Neural cell (in vitro differentiated cells): ENCODE data around the gene HTR3A. TPM values are rescaled to one million over a fixed set of nuclear protein-coding genes. Genes with fewer than 3 reads are reported as not detected.

Experiments
- H2AFZ ChIP-seq: fragments of 200-600, 300-800 bp; sonication (generic), shearing (Covaris generic); 2 replicates; pipeline ENCODE4 v1.6.0; 2014; ENCODE audit warnings: low read depth, mild to moderate bottlenecking, antibody characterized with exemption, low read length, moderate library complexity
- H3F3A ChIP-seq: fragments of 200-600 bp; shearing (Covaris generic); 2 replicates; pipeline ENCODE4 v1.6.1; 2016; ENCODE audit warnings: mild to moderate bottlenecking, moderate library complexity, mixed read lengths, antibody characterized with exemption, low read length; ENCODE audit not compliant: insufficient read depth, poor library complexity, severe bottlenecking
- H3K27ac ChIP-seq: fragments of 200-600, 300-800 bp; sonication (generic), shearing (Covaris generic); 2 replicates; pipeline ENCODE4 v1.5.1; 2014; ENCODE audit warnings: mild to moderate bottlenecking, low read length, moderate library complexity
- H3K27me3 ChIP-seq: fragments of 300-800, 200-600 bp; sonication (generic), shearing (Covaris generic); 2 replicates; pipeline ENCODE4 v1.6.0; 2014; ENCODE audit warnings: mild to moderate bottlenecking, low read depth, low read length, moderate library complexity; ENCODE audit not compliant: insufficient read depth
- H3K36me3 ChIP-seq: fragments of 300-800, 200-600 bp; sonication (generic), shearing (Covaris generic); 2 replicates; pipeline ENCODE4 v1.5.1; 2014; ENCODE audit warnings: mild to moderate bottlenecking, antibody characterized with exemption, low read length, moderate library complexity; ENCODE audit not compliant: insufficient read depth
- H3K4me2 ChIP-seq: fragments of 300-800, 200-600 bp; sonication (generic), shearing (Covaris generic); 2 replicates; pipeline ENCODE4 v1.6.0; 2014; ENCODE audit warnings: mild to moderate bottlenecking, low read length
- H3K4me3 ChIP-seq: fragments of 300-800, 200-600 bp; sonication (generic), shearing (Covaris generic); 2 replicates; pipeline ENCODE4 v1.5.1; 2014; ENCODE audit warnings: mild to moderate bottlenecking, low read length, moderate library complexity
- H3K79me2 ChIP-seq: fragments of 200-600 bp; shearing (Covaris generic); replicated peaks from 2 replicates; pipeline ENCODE4 v1.6.0; 2014; ENCODE audit warnings: mild to moderate bottlenecking, low read length, moderate library complexity; ENCODE audit not compliant: insufficient read depth
- H3K9ac ChIP-seq: fragments of 300-800, 200-600 bp; sonication (generic), shearing (Covaris generic); 2 replicates; pipeline ENCODE4 v1.6.1; 2016; ENCODE audit warnings: mild to moderate bottlenecking, low read length, mixed read lengths
- H3K9me2 ChIP-seq: fragments of 200-600 bp; shearing (Covaris generic); 2 replicates; pipeline ENCODE4 v1.6.1; 2016; ENCODE audit warnings: mild to moderate bottlenecking, low read length, mixed read lengths; ENCODE audit not compliant: insufficient read depth
- H3K9me3 ChIP-seq: fragments of 200-600, 300-800 bp; sonication (generic), shearing (Covaris generic); 2 replicates; pipeline ENCODE4 v1.6.1; 2016; ENCODE audit warnings: mild to moderate bottlenecking, mixed run types, low read length, moderate library complexity, mixed read lengths
- H4K20me1 ChIP-seq: fragments of 200-600 bp; shearing (Covaris generic); 2 replicates; pipeline ENCODE4 v1.6.1; 2016; ENCODE audit warnings: mild to moderate bottlenecking, mixed run types; ENCODE audit not compliant: insufficient read depth
- EP300 ChIP-seq: fragments of 450-650 bp; conservative IDR thresholded peaks from 2 replicates; pipeline ENCODE4 v1.6.1; 2014; ENCODE audit warnings: antibody characterized with exemption, mild to moderate bottlenecking, moderate library complexity; ENCODE audit not compliant: poor library complexity, severe bottlenecking
- EZH2 ChIP-seq: fragments of 200-600, 300-800 bp; shearing (Covaris generic), sonication (generic); IDR thresholded peaks from 2 replicates; pipeline ENCODE4 v1.6.1; 2014; ENCODE audit warnings: antibody characterized with exemption, low read length, borderline replicate concordance, mild to moderate bottlenecking; ENCODE audit not compliant: insufficient read depth, poor library complexity, severe bottlenecking
- MXI1 ChIP-seq: fragments of 450-650 bp; conservative IDR thresholded peaks from 2 replicates; pipeline ENCODE4 v1.6.1; 2014; ENCODE audit warnings: antibody characterized with exemption, mild to moderate bottlenecking; ENCODE audit not compliant: poor library complexity, severe bottlenecking
- POLR2AphosphoS5 ChIP-seq: IDR thresholded peaks from 2 replicates; pipeline ENCODE4 v1.6.1; 2012
- RAD21 ChIP-seq: fragments of 450-650 bp; conservative IDR thresholded peaks from 2 replicates; pipeline ENCODE4 v1.6.1; 2014; ENCODE audit warnings: antibody characterized with exemption, mild to moderate bottlenecking, moderate library complexity
- SMC3 ChIP-seq: fragments of 450-650 bp; conservative IDR thresholded peaks from 2 replicates; pipeline ENCODE4 v1.6.1; 2014; ENCODE audit warnings: antibody characterized with exemption, mild to moderate bottlenecking, moderate library complexity; ENCODE audit not compliant: poor library complexity
- TAF1 ChIP-seq: IDR thresholded peaks from 2 replicates; pipeline ENCODE4 v1.6.1; 2012; ENCODE audit warnings: low read depth
- polyA plus RNA-seq: library from polyadenylated mRNA; depleted of rRNA; stranded (reverse); fragments of >200 nt; gene quantifications from 2 replicates; pipeline ENCODE4 v1.2.3, GENCODE V29; 2014
- TF ChIP-seq, protein P1 (sequence below): fragments of 450-650 bp; IDR thresholded peaks from 2 replicates; pipeline ENCODE4 v1.5.1; 2014; ENCODE audit warnings: antibody characterized with exemption, mild to moderate bottlenecking, moderate library complexity; ENCODE audit not compliant: poor library complexity, severe bottlenecking
- TF ChIP-seq, protein P2 (sequence below): IDR thresholded peaks from 2 replicates; pipeline ENCODE4 v1.6.1; 2012; ENCODE audit warnings: borderline replicate concordance

HTR3A gene
- polyA plus RNA-seq, 1 donor from 2014 or later = not detected

DNA sequence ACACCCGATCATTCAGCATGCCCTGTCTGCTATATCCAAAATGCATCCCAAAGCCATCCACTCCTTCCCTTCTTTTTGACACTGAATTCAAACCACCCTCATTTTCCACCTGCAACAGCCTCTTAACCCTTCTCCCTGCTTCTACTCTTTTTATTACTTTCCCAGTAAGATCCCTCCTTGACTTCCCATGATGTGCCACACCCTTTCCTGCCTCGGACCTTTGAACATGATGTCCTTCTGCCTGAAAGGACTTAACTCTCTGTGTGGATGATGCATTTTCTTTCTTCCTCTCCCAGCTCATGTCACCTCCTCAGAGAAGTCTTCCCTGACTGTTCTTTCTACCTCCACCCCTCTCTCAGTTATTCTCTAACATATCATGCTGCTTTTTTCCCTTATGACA is 36.5 kb downstream of the HTR3A start:
- Histone ChIP-seq H3K36me3 (no peaks in the 10 kb centered on the region), H3K4me2 (no peak overlapping the region), H3K79me2 (no peaks in the 10 kb centered on the region), H3K9ac (no peak overlapping the region), H3K4me3 (no peak overlapping the region), H3K27me3 (no peaks in the 10 kb centered on the region), H3K9me3 (no peaks in the 10 kb centered on the region), H3K9me2 (no peaks in the 10 kb centered on the region), H3K27ac (no peak overlapping the region), H3F3A (no peaks in the 10 kb centered on the region), H2AFZ (no peak overlapping the region), H4K20me1 (no peaks in the 10 kb centered on the region)
- TF ChIP-seq TAF1 (no peak), MXI1 (no peak), EZH2 (no peak), POLR2AphosphoS5 (no peak), EP300 (no peak), SMC3 (no peak), RAD21 (no peak)
- TF ChIP-seq, protein P1, sequence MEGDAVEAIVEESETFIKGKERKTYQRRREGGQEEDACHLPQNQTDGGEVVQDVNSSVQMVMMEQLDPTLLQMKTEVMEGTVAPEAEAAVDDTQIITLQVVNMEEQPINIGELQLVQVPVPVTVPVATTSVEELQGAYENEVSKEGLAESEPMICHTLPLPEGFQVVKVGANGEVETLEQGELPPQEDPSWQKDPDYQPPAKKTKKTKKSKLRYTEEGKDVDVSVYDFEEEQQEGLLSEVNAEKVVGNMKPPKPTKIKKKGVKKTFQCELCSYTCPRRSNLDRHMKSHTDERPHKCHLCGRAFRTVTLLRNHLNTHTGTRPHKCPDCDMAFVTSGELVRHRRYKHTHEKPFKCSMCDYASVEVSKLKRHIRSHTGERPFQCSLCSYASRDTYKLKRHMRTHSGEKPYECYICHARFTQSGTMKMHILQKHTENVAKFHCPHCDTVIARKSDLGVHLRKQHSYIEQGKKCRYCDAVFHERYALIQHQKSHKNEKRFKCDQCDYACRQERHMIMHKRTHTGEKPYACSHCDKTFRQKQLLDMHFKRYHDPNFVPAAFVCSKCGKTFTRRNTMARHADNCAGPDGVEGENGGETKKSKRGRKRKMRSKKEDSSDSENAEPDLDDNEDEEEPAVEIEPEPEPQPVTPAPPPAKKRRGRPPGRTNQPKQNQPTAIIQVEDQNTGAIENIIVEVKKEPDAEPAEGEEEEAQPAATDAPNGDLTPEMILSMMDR = no peak
- TF ChIP-seq, protein P2, sequence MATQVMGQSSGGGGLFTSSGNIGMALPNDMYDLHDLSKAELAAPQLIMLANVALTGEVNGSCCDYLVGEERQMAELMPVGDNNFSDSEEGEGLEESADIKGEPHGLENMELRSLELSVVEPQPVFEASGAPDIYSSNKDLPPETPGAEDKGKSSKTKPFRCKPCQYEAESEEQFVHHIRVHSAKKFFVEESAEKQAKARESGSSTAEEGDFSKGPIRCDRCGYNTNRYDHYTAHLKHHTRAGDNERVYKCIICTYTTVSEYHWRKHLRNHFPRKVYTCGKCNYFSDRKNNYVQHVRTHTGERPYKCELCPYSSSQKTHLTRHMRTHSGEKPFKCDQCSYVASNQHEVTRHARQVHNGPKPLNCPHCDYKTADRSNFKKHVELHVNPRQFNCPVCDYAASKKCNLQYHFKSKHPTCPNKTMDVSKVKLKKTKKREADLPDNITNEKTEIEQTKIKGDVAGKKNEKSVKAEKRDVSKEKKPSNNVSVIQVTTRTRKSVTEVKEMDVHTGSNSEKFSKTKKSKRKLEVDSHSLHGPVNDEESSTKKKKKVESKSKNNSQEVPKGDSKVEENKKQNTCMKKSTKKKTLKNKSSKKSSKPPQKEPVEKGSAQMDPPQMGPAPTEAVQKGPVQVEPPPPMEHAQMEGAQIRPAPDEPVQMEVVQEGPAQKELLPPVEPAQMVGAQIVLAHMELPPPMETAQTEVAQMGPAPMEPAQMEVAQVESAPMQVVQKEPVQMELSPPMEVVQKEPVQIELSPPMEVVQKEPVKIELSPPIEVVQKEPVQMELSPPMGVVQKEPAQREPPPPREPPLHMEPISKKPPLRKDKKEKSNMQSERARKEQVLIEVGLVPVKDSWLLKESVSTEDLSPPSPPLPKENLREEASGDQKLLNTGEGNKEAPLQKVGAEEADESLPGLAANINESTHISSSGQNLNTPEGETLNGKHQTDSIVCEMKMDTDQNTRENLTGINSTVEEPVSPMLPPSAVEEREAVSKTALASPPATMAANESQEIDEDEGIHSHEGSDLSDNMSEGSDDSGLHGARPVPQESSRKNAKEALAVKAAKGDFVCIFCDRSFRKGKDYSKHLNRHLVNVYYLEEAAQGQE = no peak

DNA sequence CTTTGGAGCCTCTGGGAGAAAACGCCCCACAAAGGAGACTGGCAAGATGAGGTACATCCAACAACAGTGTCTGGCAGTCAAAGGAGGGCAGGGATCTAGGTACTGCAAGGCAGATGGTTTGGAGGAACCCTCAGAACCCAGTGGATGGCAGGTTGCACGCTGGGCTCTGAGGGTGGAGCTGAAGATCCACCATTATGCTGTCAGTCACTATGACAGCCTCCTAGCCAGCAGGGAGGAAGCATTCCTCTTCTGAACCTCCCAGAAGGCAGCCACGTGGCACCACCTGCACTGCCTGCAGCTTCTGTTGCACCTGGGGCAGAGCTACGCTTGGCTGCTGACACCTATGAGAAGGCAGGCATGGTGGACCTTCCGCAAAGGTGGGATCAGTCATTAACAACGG is 40.2 kb downstream of the HTR3A start:
- Histone ChIP-seq H3K9ac (no peak overlapping the region), H3K27ac (no peak overlapping the region), H3K9me2 (no peaks in the 10 kb centered on the region), H4K20me1 (no peaks in the 10 kb centered on the region), H3K4me3 (no peak overlapping the region), H3K79me2 (no peaks in the 10 kb centered on the region), H2AFZ (no peak overlapping the region), H3K36me3 (no peaks in the 10 kb centered on the region), H3F3A (no peaks in the 10 kb centered on the region), H3K9me3 (no peaks in the 10 kb centered on the region), H3K27me3 (no peaks in the 10 kb centered on the region), H3K4me2 (no peak overlapping the region)
- TF ChIP-seq MXI1 (no peak), EZH2 (no peak), RAD21 (no peak), TAF1 (no peak), EP300 (no peak)
- TF ChIP-seq, protein P1 = no peak
